SU-DHL-6 (cell line): ENCODE measurements around the gene CALHM3.
A peak's percentile ranks its signal among the peaks of the same experiment; 100 is the strongest.

ENCODE experiments used
- H2AFZ ChIP-seq: fragments of 200-600 bp; sonication (generic); 2 replicates; pipeline ENCODE4 v1.6.1; 2014; ENCODE audit warnings: low read depth, mild to moderate bottlenecking, moderate library complexity, mixed read lengths, antibody characterized with exemption, low read length; ENCODE audit not compliant: severe bottlenecking
- H3F3A ChIP-seq: fragments of 200-600 bp; shearing (Covaris generic); 2 replicates; pipeline ENCODE4 v1.6.0; 2016; ENCODE audit warnings: antibody characterized with exemption, mild to moderate bottlenecking; ENCODE audit not compliant: insufficient read depth
- H3K27ac ChIP-seq: fragments of 200-600 bp; sonication (generic); 2 replicates; pipeline ENCODE4 v1.5.1; 2016; ENCODE audit warnings: low read depth, mild to moderate bottlenecking, low read length, moderate library complexity, mixed read lengths
- H3K27me3 ChIP-seq: fragments of 200-600 bp; sonication (generic), shearing (Covaris generic); 2 replicates; pipeline ENCODE4 v1.6.0; 2014; ENCODE audit warnings: mild to moderate bottlenecking, low read length
- H3K36me3 ChIP-seq: fragments of 200-600 bp; sonication (generic); 2 replicates; pipeline ENCODE4 v1.6.1; 2014; ENCODE audit warnings: mild to moderate bottlenecking, low read length, mixed read lengths
- H3K4me2 ChIP-seq: fragments of 300-600, 200-600 bp; shearing (Covaris generic), sonication (generic); 2 replicates; pipeline ENCODE4 v1.6.0; 2014; ENCODE audit warnings: low read length, low read depth, mild to moderate bottlenecking; ENCODE audit not compliant: poor library complexity, severe bottlenecking
- H3K4me3 ChIP-seq: fragments of 200-600 bp; sonication (generic); 2 replicates; pipeline ENCODE4 v1.5.1; 2014; ENCODE audit warnings: antibody characterized with exemption, low read length, mild to moderate bottlenecking, mixed read lengths; ENCODE audit not compliant: insufficient read depth, poor library complexity, severe bottlenecking
- H3K79me2 ChIP-seq: fragments of 200-600 bp; sonication (generic); 2 replicates; pipeline ENCODE4 v1.6.1; 2014; ENCODE audit warnings: mild to moderate bottlenecking, low read length, moderate library complexity; ENCODE audit not compliant: insufficient read depth
- H3K9ac ChIP-seq: fragments of 200-600 bp; sonication (generic); 2 replicates; pipeline ENCODE4 v1.7.0; 2014; ENCODE audit warnings: mild to moderate bottlenecking, low read length
- H3K9me2 ChIP-seq: fragments of 200-600 bp; sonication (generic); replicated peaks from 2 replicates; pipeline ENCODE4 v1.6.1; 2014; ENCODE audit warnings: low read length; ENCODE audit not compliant: insufficient read depth
- H3K9me3 ChIP-seq: fragments of 200-600 bp; sonication (generic); 2 replicates; pipeline ENCODE4 v1.6.1; 2014; ENCODE audit warnings: low read length, mixed read lengths; ENCODE audit not compliant: insufficient read depth
- H4K20me1 ChIP-seq: fragments of 200-600 bp; sonication (generic); 2 replicates; pipeline ENCODE4 v1.6.1; 2014; ENCODE audit warnings: low read depth, mild to moderate bottlenecking, antibody characterized with exemption, low read length, moderate library complexity, mixed read lengths
- EZH2phosphoT487 ChIP-seq: fragments of 200-600 bp; sonication (generic), shearing (Covaris generic); conservative IDR thresholded peaks from 2 replicates; pipeline ENCODE4 v1.6.1; 2018; ENCODE audit warnings: mild to moderate bottlenecking, antibody characterized with exemption, low read length, moderate library complexity, mixed read lengths
- TF ChIP-seq, protein P1 (sequence below): fragments of 200-600 bp; sonication (generic); IDR thresholded peaks from one replicate; pipeline ENCODE4 v1.5.1; 2017; ENCODE audit warnings: antibody characterized with exemption, mild to moderate bottlenecking, low read length, moderate library complexity; ENCODE audit not compliant: insufficient read depth, poor library complexity, severe bottlenecking

CALHM3 gene

GRCh38 chr10:103452506-103453230, 26.4 kb downstream of the CALHM3 start:
- H3K36me3 ChIP-seq = no peaks in the 10 kb centered on the region
- peak overlapping the region; percentile 36 for H3K4me2 ChIP-seq
- no peak overlapping the region for H3K27ac ChIP-seq
- no peaks in the 10 kb centered on the region for H3K79me2 ChIP-seq
- no peaks in the 10 kb centered on the region for H3K27me3 ChIP-seq
- peak overlapping the region; percentile 23; the same call in 1 of the 2 replicates for H3K9ac ChIP-seq
- no peak overlapping the region for H3K4me3 ChIP-seq
- H3K9me2 ChIP-seq = no peaks in the 10 kb centered on the region
- no peaks in the 10 kb centered on the region for H3F3A ChIP-seq
- H2AFZ ChIP-seq = peak overlapping the region; percentile 74
- H4K20me1 ChIP-seq = no peaks in the 10 kb centered on the region
- H3K9me3 ChIP-seq = no peaks in the 10 kb centered on the region
- TF ChIP-seq, protein P1, sequence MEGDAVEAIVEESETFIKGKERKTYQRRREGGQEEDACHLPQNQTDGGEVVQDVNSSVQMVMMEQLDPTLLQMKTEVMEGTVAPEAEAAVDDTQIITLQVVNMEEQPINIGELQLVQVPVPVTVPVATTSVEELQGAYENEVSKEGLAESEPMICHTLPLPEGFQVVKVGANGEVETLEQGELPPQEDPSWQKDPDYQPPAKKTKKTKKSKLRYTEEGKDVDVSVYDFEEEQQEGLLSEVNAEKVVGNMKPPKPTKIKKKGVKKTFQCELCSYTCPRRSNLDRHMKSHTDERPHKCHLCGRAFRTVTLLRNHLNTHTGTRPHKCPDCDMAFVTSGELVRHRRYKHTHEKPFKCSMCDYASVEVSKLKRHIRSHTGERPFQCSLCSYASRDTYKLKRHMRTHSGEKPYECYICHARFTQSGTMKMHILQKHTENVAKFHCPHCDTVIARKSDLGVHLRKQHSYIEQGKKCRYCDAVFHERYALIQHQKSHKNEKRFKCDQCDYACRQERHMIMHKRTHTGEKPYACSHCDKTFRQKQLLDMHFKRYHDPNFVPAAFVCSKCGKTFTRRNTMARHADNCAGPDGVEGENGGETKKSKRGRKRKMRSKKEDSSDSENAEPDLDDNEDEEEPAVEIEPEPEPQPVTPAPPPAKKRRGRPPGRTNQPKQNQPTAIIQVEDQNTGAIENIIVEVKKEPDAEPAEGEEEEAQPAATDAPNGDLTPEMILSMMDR = no peak
- no peak for TF ChIP-seq EZH2phosphoT487

GRCh38 chr10:103451831-103452505, 27.1 kb downstream of the CALHM3 start, which contains the start of gene CALHM2:
TSS of gene CALHM2 (minus strand) at chr10:103452370. CDS start at chr10:103449941, 2,429 bp downstream.
- TF ChIP-seq EZH2phosphoT487 = no peak
- TF ChIP-seq, protein P1 = no peak
- Histone ChIP-seq H3K27me3 (no peaks in the 10 kb centered on the region), H3K4me2 (peak within 1 kb of the TSS; percentile 36), H3K4me3 (no peak within 1 kb of the TSS), H3K79me2 (no peaks in the 10 kb centered on the region), H3K9me3 (no peaks in the 10 kb centered on the region), H3F3A (no peaks in the 10 kb centered on the region), H3K27ac (no peak within 1 kb of the TSS), H3K9ac (peak within 1 kb of the TSS; percentile 23; the same call in 1 of the 2 replicates), H3K36me3 (no peaks in the 10 kb centered on the region), H2AFZ (peak within 1 kb of the TSS; percentile 74), H3K9me2 (no peaks in the 10 kb centered on the region), H4K20me1 (no peaks in the 10 kb centered on the region)

DNA sequence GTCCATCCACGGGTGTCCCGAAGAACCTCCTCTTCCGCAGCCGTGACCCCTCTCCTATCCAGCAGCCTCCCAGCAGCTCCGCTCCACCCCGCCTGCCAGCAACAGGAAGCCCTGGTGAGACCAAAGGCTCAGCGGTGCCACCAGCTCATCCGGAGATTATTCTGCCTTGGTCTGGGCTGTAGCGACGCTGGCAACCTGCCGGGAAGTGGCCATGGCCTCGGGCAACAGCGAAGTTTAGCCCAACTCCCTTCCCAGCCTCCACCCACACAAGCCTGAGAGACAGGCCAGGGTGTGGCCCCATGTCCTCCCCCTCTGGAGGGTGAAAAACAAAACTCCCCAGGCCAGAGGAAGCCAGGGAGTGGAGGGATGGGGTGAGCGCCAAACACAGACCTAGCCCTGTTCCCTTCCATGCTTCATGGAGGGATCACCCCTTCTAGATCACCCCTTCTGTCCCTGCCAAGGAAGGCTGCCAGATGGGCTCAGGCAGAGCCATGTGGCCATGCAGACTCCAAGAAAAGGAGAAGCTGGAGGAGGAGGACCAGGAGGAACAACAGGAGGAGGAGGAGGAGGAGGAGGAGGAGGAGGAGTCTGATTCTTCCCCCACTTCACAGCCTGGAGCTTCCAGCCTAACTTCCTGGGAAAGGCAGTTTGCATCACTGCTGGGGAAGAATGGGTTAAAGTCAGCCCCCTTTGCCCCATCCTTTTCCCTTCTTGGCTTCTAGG, 27.8 kb downstream of the CALHM3 start:
- no peaks in the 10 kb centered on the region for H3K36me3 ChIP-seq
- no peak overlapping the region for H2AFZ ChIP-seq
- H4K20me1 ChIP-seq = no peaks in the 10 kb centered on the region
- no peaks in the 10 kb centered on the region for H3K79me2 ChIP-seq
- H3K9me2 ChIP-seq = no peaks in the 10 kb centered on the region
- no peak overlapping the region for H3K27ac ChIP-seq
- TF ChIP-seq, protein P1 = no peak
- TF ChIP-seq EZH2phosphoT487 = no peak
- H3K4me2 ChIP-seq = no peak overlapping the region
- no peaks in the 10 kb centered on the region for H3K27me3 ChIP-seq
- H3K4me3 ChIP-seq = no peak overlapping the region
- no peaks in the 10 kb centered on the region for H3F3A ChIP-seq
- no peak overlapping the region for H3K9ac ChIP-seq
- no peaks in the 10 kb centered on the region for H3K9me3 ChIP-seq
